Frontal cortex (tissue), 4 donors: ENCODE measurements around the gene PCDHB11. TPM values are rescaled to one million over a fixed set of nuclear protein-coding genes. Genes with fewer than 3 reads are reported as not detected.
"Not testable (repeated sequence)": the region's sequence is repeated elsewhere in the genome, so short reads cannot be mapped to it uniquely, and the experiment has no call there.

Experiments used
- DNase-seq, 2 donors: peaks; one replicate each; pipeline ENCODE4 v3.0.0; 2012; ENCODE audit warnings: low spot score in 2 of 2
- FAIRE-seq: peaks from 2 replicates; lab custom pipeline; 2012; peaks lifted over from hg19 to GRCh38; lab: Jason Lieb, UNC
- total RNA-seq: library from RNA; depleted of rRNA; stranded (reverse); fragments of >200 nt; gene quantifications from one replicate; pipeline ENCODE4 v1.2.3, GENCODE V29; 2014
- donor health status: control.
- donor health status: control.
- donor health status: control.

Gene PCDHB11
- 13.0 TPM for total RNA-seq

- DNase-seq: no peak
- no peak for FAIRE-seq
These were observed at the start of gene PCDHB11 for GRCh38 chr5:141199359-141200235. Gene PCDHB11, plus strand, starts transcription at chr5:141199627. Its CDS starts 148 bp downstream, at chr5:141199775.

- no peak for DNase-seq
- FAIRE-seq: no peak
These were observed 49.6 kb upstream of the PCDHB11 start, which contains the start of gene PCDHB6 for GRCh38 chr5:141149812-141150211. Gene PCDHB6, plus strand, starts transcription at chr5:141150057. Its CDS starts 201 bp downstream, at chr5:141150258.

GRCh38 chr5:141150224-141150992 is 49.0 kb upstream of the PCDHB11 start:
- FAIRE-seq (no peak), DNase-seq (no peak)

- no peak for DNase-seq
These were observed 48.5 kb upstream of the PCDHB11 start for GRCh38 chr5:141150993-141151325.

GRCh38 chr5:141151632-141152031 is 47.8 kb upstream of the PCDHB11 start:
- FAIRE-seq, DNase-seq: not testable (repeated sequence)

More at GRCh38 chr5:141150993-141151325, 48.5 kb upstream of the PCDHB11 start:
- FAIRE-seq: no peak

- FAIRE-seq, DNase-seq: not testable (repeated sequence)
These were observed 47.3 kb upstream of the PCDHB11 start for GRCh38 chr5:141152096-141152495.

GRCh38 chr5:141155540-141156374 is 43.7 kb upstream of the PCDHB11 start:
- FAIRE-seq (no peak), DNase-seq (no peak)

- FAIRE-seq: not testable (repeated sequence)
These were observed 42.1 kb upstream of the PCDHB11 start for GRCh38 chr5:141157356-141157755.

GRCh38 chr5:141157901-141158300 is 41.5 kb upstream of the PCDHB11 start:
- not testable (repeated sequence) for DNase-seq, FAIRE-seq

More at GRCh38 chr5:141157356-141157755, 42.1 kb upstream of the PCDHB11 start:
- DNase-seq: not testable (repeated sequence)

GRCh38 chr5:141172381-141173204 is 26.8 kb upstream of the PCDHB11 start, which contains the start of gene PCDHB7:
Gene PCDHB7, plus strand, starts transcription at chr5:141172644. Its CDS starts 192 bp downstream, at chr5:141172836.
- FAIRE-seq (no peak), DNase-seq (no peak)

GRCh38 chr5:141174291-141175104 is 24.9 kb upstream of the PCDHB11 start:
- DNase-seq, FAIRE-seq: not testable (repeated sequence)

GRCh38 chr5:141175933-141176332 is 23.5 kb upstream of the PCDHB11 start:
- DNase-seq (no peak), FAIRE-seq (peak; percentile 98)

- not testable (repeated sequence) for DNase-seq, FAIRE-seq
These were observed 21.7 kb upstream of the PCDHB11 start, which contains the start of gene PCDHB8 for GRCh38 chr5:141177577-141178191. Gene PCDHB8, plus strand, starts transcription at chr5:141177790. Its CDS starts 245 bp downstream, at chr5:141178035.

GRCh38 chr5:141179371-141179770 is 20.1 kb upstream of the PCDHB11 start:
- not testable (repeated sequence) for DNase-seq, FAIRE-seq

- DNase-seq, FAIRE-seq: not testable (repeated sequence)
These were observed 19.6 kb upstream of the PCDHB11 start for GRCh38 chr5:141179876-141180275.

GRCh38 chr5:141180313-141180712 is 19.1 kb upstream of the PCDHB11 start:
- FAIRE-seq (no peak), DNase-seq (no peak)

GRCh38 chr5:141182248-141182647 is 17.2 kb upstream of the PCDHB11 start, which contains the start of gene PCDHB16:
Gene PCDHB16, plus strand, starts transcription at chr5:141182387. Its CDS starts 173 bp downstream, at chr5:141182560.
- FAIRE-seq (no peak), DNase-seq (no peak)
